ENCODE data around the gene BCL2L1.

The BCL2L1 gene

DNA sequence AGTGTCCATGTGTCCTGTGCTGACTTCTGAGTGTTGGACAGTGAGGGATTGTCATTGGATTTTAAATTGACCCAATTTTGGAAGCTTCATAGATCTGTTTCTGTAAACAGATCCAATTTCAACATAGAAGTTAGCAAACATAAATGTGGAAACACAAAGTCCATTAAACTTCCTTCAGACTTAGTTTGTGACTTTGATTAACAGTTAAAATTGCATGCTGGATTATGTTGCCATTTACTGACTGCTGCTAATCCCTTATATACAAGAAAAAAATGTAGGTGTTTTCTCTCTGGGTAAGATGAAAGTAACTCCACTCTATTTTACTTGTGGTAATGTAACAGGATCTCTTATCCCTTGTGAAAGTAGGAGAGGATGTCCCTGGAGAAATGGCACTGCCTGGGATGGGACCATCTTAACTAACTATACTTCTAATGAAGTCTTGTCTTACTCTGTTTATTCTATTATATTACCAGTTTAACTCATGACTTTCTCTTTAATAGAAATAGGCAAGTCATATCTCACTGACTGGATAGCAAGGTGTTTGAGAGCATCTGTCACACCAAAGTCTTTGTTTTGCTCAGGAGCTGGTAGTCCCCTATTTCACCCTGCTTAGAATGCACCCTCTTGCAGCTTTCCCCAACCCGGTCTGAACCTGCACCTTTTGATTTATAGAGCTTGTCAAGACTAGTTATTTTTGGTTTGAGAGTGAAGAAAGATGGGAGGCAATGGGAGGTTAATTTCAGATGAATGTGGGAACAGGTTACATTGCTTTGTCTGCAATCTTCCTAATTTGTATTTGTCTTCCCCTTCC is 23.6 kb upstream of the BCL2L1 start:
- TF ChIP-seq, protein P1, sequence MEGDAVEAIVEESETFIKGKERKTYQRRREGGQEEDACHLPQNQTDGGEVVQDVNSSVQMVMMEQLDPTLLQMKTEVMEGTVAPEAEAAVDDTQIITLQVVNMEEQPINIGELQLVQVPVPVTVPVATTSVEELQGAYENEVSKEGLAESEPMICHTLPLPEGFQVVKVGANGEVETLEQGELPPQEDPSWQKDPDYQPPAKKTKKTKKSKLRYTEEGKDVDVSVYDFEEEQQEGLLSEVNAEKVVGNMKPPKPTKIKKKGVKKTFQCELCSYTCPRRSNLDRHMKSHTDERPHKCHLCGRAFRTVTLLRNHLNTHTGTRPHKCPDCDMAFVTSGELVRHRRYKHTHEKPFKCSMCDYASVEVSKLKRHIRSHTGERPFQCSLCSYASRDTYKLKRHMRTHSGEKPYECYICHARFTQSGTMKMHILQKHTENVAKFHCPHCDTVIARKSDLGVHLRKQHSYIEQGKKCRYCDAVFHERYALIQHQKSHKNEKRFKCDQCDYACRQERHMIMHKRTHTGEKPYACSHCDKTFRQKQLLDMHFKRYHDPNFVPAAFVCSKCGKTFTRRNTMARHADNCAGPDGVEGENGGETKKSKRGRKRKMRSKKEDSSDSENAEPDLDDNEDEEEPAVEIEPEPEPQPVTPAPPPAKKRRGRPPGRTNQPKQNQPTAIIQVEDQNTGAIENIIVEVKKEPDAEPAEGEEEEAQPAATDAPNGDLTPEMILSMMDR (conservative IDR thresholded peaks at IDR 0.05; ENCODE audit: low read depth, low read length), result no peak
- no peak overlapping the region for H3K4me3 ChIP-seq (ENCODE audit: low read depth, low read length)
- DNase-seq (ENCODE audit: low read depth), result no peak

DNA sequence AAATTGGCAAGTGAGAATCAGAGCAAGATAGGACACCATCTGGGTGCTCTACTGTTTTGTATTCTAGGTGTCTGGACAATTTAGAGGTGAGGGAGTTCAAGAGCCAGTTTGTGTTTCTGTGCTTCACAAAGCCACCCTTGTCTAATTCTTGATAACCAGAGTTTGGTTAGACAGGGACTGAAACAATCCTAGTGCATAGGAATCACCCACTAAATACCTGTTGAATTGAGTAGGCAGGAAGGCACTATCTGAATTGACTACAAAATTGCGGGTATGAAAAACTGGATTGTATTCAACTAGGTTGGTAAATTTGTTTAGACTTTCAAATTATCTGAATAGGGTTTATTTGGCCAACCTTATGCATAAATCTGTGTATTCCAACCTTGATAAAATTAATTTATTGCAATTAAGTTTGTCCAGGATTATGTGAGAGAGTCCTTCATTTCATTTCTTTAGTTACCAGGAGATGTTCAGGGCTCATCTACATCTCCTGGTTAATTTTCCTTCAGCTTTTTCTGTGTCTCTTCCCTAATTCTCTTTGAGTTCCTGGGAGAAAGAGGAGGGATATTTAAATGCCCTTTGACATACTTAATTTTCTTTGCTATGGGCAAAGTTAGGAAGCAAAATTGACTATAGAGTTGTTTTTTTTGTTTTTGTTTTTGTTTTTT is 18.1 kb upstream of the BCL2L1 start:
- TF ChIP-seq, protein P1 (conservative IDR thresholded peaks at IDR 0.05; ENCODE audit: low read depth, low read length), result no peak
- no peak overlapping the region for H3K4me3 ChIP-seq (ENCODE audit: low read depth, low read length)
- no peak for DNase-seq (ENCODE audit: low read depth)

DNA sequence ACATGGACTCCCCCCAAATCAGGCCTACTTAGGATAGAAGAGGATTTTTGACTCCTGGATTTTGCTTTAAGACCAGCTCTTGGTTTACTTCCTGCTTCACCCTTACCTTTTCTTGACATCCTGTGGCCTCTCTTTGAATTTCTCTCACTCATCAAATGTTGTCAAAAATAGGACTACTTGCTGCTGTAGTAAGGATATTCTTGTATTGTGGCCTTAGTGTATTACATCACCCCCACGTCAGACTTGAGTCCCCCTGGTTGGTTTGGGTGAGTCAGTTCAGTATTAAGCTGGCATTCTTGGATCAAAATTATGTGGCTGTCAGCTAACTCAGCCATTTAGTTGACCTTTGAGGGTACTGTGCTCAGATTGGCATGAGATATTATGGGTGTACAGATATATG is 17.5 kb upstream of the BCL2L1 start:
- DNase-seq (ENCODE audit: low read depth), result peak; percentile 58
- TF ChIP-seq, protein P1 (conservative IDR thresholded peaks at IDR 0.05; ENCODE audit: low read depth, low read length), result no peak
- peak overlapping the region; percentile 76 for H3K4me3 ChIP-seq (ENCODE audit: low read depth, low read length)

DNA sequence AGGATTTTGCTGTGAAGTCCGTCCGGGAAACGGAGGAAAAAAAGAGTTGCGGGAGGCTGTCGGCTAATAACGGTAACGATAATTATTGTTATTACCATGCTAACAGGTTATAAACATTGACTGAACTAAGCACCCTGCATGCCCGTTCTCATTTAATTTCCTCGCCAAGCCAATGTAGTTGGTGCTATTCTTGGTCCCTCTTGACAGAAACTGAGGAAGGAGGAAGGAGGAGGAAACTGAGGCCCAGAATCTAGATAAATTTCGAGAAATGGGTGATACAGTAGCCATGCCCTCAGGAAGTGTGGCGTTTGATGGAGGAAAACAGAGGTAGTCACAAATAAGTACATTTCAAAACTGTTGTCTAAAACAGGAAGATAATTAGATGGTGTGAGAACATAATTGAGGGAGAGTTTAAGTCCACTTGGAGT is 16.9 kb upstream of the BCL2L1 start:
- H3K4me3 ChIP-seq (ENCODE audit: low read depth, low read length), result peak overlapping the region; percentile 76
- no peak for DNase-seq (ENCODE audit: low read depth)
- TF ChIP-seq, protein P1 (conservative IDR thresholded peaks at IDR 0.05; ENCODE audit: low read depth, low read length), result no peak

DNA sequence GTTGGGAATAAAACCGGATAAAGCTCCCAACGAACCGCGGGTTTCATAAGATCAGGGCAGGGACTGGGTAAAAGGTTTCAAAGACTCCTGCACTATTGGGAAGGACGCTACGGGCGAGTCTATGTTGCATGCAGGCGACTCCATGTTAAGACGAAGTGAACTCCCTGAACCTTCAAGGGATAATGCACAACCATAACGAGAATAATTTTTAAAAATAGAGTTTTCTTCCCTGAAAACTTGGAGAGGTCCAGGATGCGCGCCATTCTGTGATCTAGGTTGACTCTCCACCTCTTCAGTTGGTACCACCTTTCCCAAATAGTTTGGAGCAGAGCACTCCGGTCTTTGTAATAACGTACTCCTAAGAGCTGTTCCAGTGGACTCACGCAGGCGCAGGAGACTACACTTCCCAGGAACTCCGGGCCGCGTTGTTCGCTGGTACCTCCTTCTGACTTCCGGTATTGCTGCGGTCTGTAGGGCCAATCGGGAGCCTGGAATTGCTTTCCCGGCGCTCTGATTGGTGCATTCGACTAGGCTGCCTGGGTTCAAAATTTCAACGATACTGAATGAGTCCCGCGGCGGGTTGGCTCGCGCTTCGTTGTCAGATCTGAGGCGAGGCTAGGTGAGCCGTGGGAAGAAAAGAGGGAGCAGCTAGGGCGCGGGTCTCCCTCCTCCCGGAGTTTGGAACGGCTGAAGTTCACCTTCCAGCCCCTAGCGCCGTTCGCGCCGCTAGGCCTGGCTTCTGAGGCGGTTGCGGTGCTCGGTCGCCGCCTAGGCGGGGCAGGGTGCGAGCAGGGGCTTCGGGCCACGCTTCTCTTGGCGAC is 16.3 kb upstream of the BCL2L1 start, which contains the start of gene TPX2:
Gene TPX2, plus strand, starts transcription at position 562 of the 821 bp plus-strand sequence. CDS start 18,187 bp downstream, outside the sequence.
- TF ChIP-seq, protein P1 (conservative IDR thresholded peaks at IDR 0.05; ENCODE audit: low read depth, low read length), result peak; percentile 30
- H3K4me3 ChIP-seq (ENCODE audit: low read depth, low read length), result peak within 1 kb of the TSS; percentile 76
- DNase-seq (ENCODE audit: low read depth), result peak; percentile 98

DNA sequence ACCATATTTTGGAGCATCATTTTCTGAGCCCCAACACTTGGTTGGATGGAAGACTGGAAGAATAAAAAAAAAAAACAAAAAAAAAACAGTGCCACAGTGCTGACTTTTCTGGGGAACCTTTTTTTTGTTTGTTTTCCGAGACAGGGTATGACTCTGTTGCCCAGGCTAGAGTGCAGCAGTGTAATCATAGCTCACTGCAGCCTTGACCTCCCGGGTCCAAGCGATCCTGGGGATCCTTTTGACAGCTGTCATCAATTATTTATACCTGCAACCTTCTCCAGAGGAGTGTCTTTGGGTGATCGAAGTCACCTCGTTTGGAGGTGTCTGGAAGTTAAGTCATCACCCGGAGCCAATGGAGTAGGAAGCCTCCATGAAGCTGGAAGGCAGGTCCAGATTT is 8.7 kb upstream of the BCL2L1 start:
- H3K4me3 ChIP-seq (ENCODE audit: low read depth, low read length), result no peak overlapping the region
- TF ChIP-seq, protein P1 (conservative IDR thresholded peaks at IDR 0.05; ENCODE audit: low read depth, low read length), result no peak

More for the DNA sequence above, 8.7 kb upstream of the BCL2L1 start:
- no peak for DNase-seq (ENCODE audit: low read depth)
